IPS-18c (cell line): ENCODE results near the gene SMC3.
A peak's percentile ranks its signal among the peaks of the same experiment; 100 is the strongest.
"Not testable (repeated sequence)": the region's sequence is repeated elsewhere in the genome, so short reads cannot be mapped to it uniquely, and the experiment has no call there.

Experiments
- H3K4me3 ChIP-seq: 2 replicates; pipeline ENCODE4 v1.7.0; 2013; ENCODE audit warnings: low read depth, mild to moderate bottlenecking, low read length, moderate library complexity; ENCODE audit not compliant: insufficient read depth
- H3K9me3 ChIP-seq: one replicate; pipeline ENCODE4 v1.6.1; 2013; ENCODE audit warnings: mild to moderate bottlenecking, low read length, moderate library complexity; ENCODE audit not compliant: control insufficient read depth, insufficient read depth

SMC3 gene

DNA sequence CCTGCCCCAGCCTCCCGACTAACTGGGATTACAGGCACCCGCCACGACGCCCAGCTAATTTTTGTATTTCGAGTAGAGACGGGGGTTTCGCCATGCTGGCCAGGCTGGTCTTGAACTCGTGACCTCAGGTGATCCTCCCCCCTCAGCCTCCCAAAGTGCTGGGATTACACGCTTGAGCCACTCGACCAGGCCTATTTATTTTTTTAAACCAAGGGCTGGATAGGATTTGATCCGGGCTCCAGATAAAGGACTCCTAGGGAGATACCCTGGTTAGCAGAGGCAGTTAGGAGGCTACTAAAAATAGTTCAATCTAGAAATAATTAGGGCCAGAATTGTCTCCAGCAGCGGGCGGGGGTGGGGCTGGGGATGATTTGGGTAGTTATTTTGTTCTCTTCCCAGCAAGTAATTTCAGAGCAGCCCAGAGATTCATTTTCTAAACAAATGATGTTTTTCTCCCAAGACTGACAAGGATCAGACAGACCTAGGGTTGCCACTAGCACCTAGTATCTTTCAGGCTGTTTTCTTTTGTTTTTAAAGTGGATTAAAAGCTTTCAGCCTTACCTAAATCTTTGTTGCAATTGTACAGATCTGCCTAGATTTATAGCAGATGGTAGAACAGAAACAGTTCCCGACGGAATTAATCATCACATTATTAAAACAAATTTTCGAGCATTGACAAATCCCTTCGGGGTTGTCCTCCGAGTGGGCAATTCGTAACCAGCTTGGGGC lies 859 bp upstream of the SMC3 start:
- H3K9me3 ChIP-seq, result no peaks in the 10 kb centered on the region
- peak overlapping the region; percentile 93 for H3K4me3 ChIP-seq

- peak overlapping the region; percentile 93 for H3K4me3 ChIP-seq
- H3K9me3 ChIP-seq, result no peaks in the 10 kb centered on the region
Observed at GRCh38 chr10:110568055-110568735, 700 bp downstream of the SMC3 start.

- Histone ChIP-seq H3K4me3 (no peak overlapping the region), H3K9me3 (no peaks in the 10 kb centered on the region)
Observed at GRCh38 chr10:110569122-110569521, 1.6 kb downstream of the SMC3 start.

DNA sequence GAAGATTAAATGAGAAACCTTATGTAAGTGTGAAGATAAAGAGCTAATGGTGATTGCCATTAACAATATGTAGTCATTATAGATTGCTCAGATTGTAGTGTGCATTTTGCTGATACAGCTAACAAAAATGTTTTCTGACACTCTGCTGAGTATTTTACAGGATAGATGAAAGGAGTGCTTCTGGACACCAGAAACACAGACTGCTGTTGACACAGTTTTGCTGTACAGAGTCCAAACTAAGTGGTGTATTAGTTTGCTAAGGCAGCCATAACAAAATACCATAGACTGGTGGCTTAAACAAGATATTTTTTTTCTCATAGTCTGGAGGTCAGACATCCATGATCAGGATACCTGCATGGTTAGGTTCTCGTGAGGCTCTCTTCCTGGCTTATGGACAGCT lies 2.2 kb downstream of the SMC3 start:
- Histone ChIP-seq H3K9me3 (no peaks in the 10 kb centered on the region), H3K4me3 (no peak overlapping the region)

DNA sequence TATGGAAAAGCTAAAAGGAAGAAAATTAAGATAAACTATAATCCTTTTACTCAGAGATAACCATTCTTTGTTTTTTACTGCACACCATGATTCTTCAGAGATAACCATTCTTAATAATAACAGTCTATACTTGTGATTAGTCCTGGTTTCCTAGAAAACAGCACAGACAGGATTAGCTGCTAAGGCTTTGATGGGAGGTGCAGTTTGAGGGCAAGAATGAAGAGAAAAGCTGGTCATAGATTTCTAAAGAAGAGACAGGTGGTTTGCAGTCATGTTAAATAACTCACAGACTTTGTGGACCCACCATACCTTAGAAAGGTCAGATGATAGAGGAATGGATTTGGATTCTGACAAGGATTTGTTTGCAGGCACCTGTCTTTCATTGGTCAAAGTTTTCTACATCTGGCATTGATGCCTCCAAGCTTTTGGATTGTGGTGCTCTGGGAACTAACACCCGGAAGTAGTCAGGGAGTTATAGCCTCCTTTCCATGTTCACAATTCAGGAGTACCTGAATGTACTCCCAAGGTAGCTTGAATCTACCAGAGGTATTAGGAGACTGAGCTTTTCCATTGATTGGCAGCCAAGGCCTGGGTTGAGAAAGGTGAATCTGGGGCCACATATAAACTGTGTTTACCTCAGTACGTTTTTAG lies 3.7 kb downstream of the SMC3 start:
- no peak overlapping the region for H3K4me3 ChIP-seq

GRCh38 chr10:110572862-110573261 lies 5.4 kb downstream of the SMC3 start:
- no peaks in the 10 kb centered on the region for H3K9me3 ChIP-seq
- no peak overlapping the region for H3K4me3 ChIP-seq

More for the DNA sequence above, 3.7 kb downstream of the SMC3 start:
- H3K9me3 ChIP-seq, result no peaks in the 10 kb centered on the region

- no peaks in the 10 kb centered on the region for H3K9me3 ChIP-seq
- H3K4me3 ChIP-seq, result no peak overlapping the region
Observed at GRCh38 chr10:110574420-110574819, 6.9 kb downstream of the SMC3 start.

- Histone ChIP-seq H3K4me3 (no peak overlapping the region), H3K9me3 (no peaks in the 10 kb centered on the region)
Observed at GRCh38 chr10:110576220-110576619, 8.7 kb downstream of the SMC3 start.

DNA sequence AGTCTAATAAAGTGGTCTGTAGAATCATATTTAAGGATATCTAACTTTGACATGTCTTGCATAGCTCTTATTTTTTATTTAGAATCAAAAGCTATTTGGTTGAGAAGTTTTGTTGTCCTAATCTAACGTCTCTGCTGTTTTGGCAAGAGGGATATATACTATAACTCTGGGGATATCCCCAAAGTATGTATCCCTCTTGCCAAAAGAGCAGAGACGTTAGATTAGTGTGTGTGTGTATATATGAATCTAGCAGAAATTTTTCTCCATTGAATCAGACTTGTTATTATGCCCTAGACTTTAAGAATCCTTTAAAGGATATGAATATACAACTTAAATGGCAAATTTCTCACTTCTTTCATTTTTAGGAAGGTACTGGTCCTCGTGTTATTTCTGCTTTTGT lies 9.6 kb downstream of the SMC3 start:
- Histone ChIP-seq H3K9me3 (no peaks in the 10 kb centered on the region), H3K4me3 (no peak overlapping the region)

GRCh38 chr10:110584006-110584405 lies 16.5 kb downstream of the SMC3 start:
- no peaks in the 10 kb centered on the region for H3K9me3 ChIP-seq
- H3K4me3 ChIP-seq, result no peak overlapping the region

DNA sequence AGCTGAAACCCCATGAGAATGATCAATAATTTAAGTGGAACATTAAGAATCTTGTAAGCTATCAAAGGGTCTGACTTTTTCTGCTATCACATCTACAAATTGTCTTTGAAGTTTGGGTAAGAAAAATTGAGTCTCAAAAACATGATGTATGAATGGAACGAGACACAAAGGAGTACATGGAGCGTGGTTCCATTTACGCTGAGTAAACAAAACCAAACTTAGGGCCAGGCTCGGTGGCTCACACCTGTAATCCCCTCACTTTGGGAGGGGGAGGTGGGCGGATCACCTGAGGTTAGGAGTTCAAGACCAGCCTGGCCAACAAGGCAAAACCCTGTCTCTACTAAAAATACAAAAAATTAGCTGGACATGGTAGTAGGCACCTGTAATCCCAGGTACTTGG lies 24.3 kb downstream of the SMC3 start:
- Histone ChIP-seq H3K9me3 (no peaks in the 10 kb centered on the region), H3K4me3 (no peak overlapping the region)

GRCh38 chr10:110597476-110597875 lies 30.0 kb downstream of the SMC3 start:
- H3K4me3 ChIP-seq, result no peak overlapping the region
- H3K9me3 ChIP-seq, result no peaks in the 10 kb centered on the region

DNA sequence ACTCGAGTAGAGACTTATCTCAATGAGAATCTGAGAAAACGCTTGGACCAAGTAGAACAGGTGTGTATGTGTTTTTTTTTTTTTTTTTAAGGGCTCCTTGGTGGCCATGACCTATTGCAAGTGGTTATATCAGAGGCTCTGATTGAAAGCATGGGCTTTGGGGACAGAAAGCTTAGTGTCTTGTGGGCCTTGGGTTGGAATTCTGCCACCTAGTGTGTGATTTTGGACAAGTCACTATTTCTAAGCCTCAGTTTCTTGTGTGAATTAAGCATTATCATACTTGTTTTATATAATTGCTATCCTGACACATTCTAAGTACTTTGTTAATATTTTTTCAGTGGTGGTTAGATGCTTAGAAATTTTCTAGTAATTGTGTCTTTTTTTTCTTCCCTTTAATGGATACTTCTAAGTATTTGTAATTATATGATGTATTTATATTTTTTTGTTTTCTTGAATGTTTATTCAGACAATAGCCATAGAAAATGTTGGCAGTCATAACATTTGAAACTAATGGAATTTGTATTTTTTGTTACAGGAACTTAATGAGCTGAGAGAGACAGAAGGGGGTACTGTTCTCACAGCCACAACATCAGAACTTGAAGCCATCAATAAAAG lies 33.1 kb downstream of the SMC3 start:
- no peak overlapping the region for H3K4me3 ChIP-seq
- no peaks in the 10 kb centered on the region for H3K9me3 ChIP-seq

- Histone ChIP-seq H3K9me3 (no peaks in the 10 kb centered on the region), H3K4me3 (no peak overlapping the region)
Observed at GRCh38 chr10:110601581-110601980, 34.1 kb downstream of the SMC3 start.

GRCh38 chr10:110608087-110608486 lies 40.6 kb downstream of the SMC3 start:
- Histone ChIP-seq H3K9me3 (no peaks in the 10 kb centered on the region), H3K4me3 (no peak overlapping the region)

DNA sequence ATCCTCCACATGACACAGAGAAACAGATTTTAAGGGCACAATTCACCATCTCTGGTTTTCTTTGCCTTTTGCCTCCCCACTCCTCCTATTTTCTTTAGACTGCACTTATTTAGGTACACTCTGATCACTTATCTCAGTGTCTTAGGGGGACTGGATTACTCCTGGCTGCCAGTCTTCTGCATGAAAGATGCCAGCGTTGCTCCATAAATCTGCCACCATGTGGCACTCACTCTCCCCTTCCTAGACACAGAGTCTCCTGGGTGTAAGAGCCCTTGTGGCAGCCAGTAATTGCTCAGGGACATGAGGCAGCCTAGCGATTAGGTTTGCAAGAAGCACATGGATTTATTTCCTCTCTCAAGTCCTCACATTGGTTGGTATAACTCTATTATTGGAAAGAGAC lies 42.1 kb downstream of the SMC3 start:
- no peaks in the 10 kb centered on the region for H3K9me3 ChIP-seq
- H3K4me3 ChIP-seq, result no peak overlapping the region

DNA sequence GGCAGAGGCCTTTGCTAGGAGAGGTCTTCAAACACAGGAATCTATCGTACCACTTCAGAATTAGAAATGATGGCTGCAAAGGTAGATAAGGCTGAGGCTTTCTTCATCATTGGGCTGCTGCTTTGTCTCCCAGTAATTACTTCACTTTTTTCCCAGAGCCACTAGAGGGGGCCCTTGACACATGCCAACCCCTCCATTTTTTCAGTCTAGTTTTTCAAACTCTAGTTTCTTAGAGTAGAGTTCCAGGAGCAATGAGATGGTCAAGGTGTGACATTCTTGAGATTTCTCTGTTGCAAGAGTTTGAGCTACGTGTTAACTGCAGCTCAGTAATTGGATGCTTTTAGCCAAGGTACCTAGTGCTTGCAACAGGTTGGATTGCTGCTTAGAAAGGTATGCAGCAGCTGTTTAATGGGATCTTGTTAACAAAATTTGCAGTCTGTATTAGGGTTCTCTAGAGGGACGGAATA lies 42.8 kb downstream of the SMC3 start:
- H3K9me3 ChIP-seq, result no peaks in the 10 kb centered on the region

GRCh38 chr10:110610781-110611180 lies 43.3 kb downstream of the SMC3 start:
- not testable (repeated sequence) for H3K4me3 ChIP-seq, H3K9me3 ChIP-seq

More for the DNA sequence above, 42.8 kb downstream of the SMC3 start:
- no peak overlapping the region for H3K4me3 ChIP-seq
